NB4 (cell line): ENCODE measurements around the gene ARHGAP23.
A peak's percentile ranks its signal among the peaks of the same experiment; 100 is the strongest.

Experiments
- DNase-seq: peaks from one replicate; pipeline ENCODE4 v3.0.0; 2010; ENCODE audit warnings: low read depth
- H3K4me3 ChIP-seq: one replicate; pipeline ENCODE4 v1.5.1; 2011; ENCODE audit warnings: mild to moderate bottlenecking, low read depth, low read length, moderate library complexity
- CTCF ChIP-seq: IDR thresholded peaks from one replicate; pipeline ENCODE4 v1.5.1; 2012; ENCODE audit warnings: low read depth, low read length
- MAX ChIP-seq: IDR thresholded peaks from 2 replicates; pipeline ENCODE4 v1.6.1; 2011; ENCODE audit warnings: low read depth, low read length
- MYC ChIP-seq: IDR thresholded peaks from 2 replicates; pipeline ENCODE4 v1.6.1; 2011; ENCODE audit warnings: low read depth, low read length
- POLR2A ChIP-seq: IDR thresholded peaks from 2 replicates; pipeline ENCODE4 v1.6.1; 2011; ENCODE audit warnings: mild to moderate bottlenecking; ENCODE audit not compliant: insufficient read length; ENCODE audit errors: extremely low read depth

The ARHGAP23 gene

GRCh38 chr17:38428112-38428642 is at the start of gene ARHGAP23:
TSS of gene ARHGAP23 (plus strand) at chr17:38428464. CDS start at chr17:38428486, 22 bp downstream.
- DNase-seq: peak; percentile 79
- TF ChIP-seq POLR2A (peak; percentile 13), CTCF (no peak)
- H3K4me3 ChIP-seq: peak within 1 kb of the TSS; percentile 73

GRCh38 chr17:38379448-38379847 is 48.8 kb upstream of the ARHGAP23 start:
- no peak overlapping the region for H3K4me3 ChIP-seq
- no peak for DNase-seq
- no peak for TF ChIP-seq MAX

GRCh38 chr17:38395090-38395489 is 33.2 kb upstream of the ARHGAP23 start:
- DNase-seq: no peak
- H3K4me3 ChIP-seq: no peak overlapping the region
- TF ChIP-seq POLR2A (no peak), CTCF (no peak), MYC (no peak), MAX (no peak)

- TF ChIP-seq MAX: no peak
- no peak for TF ChIP-seq POLR2A
- no peak for TF ChIP-seq CTCF
- no peak overlapping the region for H3K4me3 ChIP-seq
- DNase-seq: no peak
Measured at GRCh38 chr17:38397227-38397626, 31.0 kb upstream of the ARHGAP23 start.

- no peak for DNase-seq
- no peak for TF ChIP-seq MAX
- no peak for TF ChIP-seq POLR2A
- TF ChIP-seq CTCF: no peak
- no peak for TF ChIP-seq MYC
- no peak overlapping the region for H3K4me3 ChIP-seq
Measured at GRCh38 chr17:38400286-38400685, 28.0 kb upstream of the ARHGAP23 start.

- TF ChIP-seq MYC: no peak
- no peak for TF ChIP-seq MAX
- TF ChIP-seq CTCF: no peak
- no peak for TF ChIP-seq POLR2A
- no peak for DNase-seq
Measured at GRCh38 chr17:38401459-38401858, 26.8 kb upstream of the ARHGAP23 start.

More at GRCh38 chr17:38401459-38401858, 26.8 kb upstream of the ARHGAP23 start:
- no peak overlapping the region for H3K4me3 ChIP-seq
